GM12875 (cell line): ENCODE results near the gene HAGHL.
A peak's percentile ranks its signal among the peaks of the same experiment; 100 is the strongest.

Source experiments
- H3K4me3 ChIP-seq: one replicate; pipeline ENCODE4 v1.5.1; 2011; ENCODE audit warnings: low read depth, low read length, control low read depth
- CTCF ChIP-seq: IDR thresholded peaks from 2 replicates; pipeline ENCODE4 v1.5.1; 2011; ENCODE audit warnings: low read depth, mild to moderate bottlenecking, control low read depth, inconsistent platforms, low read length, moderate library complexity, borderline replicate concordance; ENCODE audit not compliant: insufficient read depth

HAGHL gene

GRCh38 chr16:716200-716568, 10.7 kb upstream of the HAGHL start:
- no peak for TF ChIP-seq CTCF
- no peak overlapping the region for H3K4me3 ChIP-seq

DNA sequence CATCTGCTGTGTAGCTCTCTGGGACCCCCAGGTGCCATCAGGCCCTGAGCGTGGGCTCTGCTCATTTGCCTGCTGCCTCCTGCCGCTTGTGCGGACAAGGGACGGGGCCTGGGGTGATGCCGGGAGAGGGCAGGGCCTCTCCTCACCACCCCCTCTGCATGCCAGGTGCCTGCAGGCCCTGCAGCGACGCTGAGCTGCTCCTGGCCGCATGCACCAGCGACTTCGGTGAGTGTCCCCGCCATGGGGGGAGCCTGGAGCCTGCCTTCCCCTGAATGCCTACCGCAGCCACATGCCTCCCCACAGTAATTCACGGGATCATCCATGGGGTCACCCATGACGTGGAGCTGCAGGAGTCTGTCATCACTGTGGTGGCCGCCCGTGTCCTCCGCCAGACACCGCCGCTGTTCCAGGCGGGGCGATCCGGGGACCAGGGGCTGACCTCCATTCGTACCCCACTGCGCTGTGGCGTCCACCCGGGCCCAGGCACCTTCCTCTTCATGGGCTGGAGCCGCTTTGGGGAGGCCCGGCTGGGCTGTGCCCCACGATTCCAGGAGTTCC, 10.1 kb upstream of the HAGHL start:
- TF ChIP-seq CTCF: no peak

GRCh38 chr16:717450-718245, 9.3 kb upstream of the HAGHL start:
- no peak overlapping the region for H3K4me3 ChIP-seq
- no peak for TF ChIP-seq CTCF

More for the DNA sequence above, 10.1 kb upstream of the HAGHL start:
- H3K4me3 ChIP-seq: no peak overlapping the region

GRCh38 chr16:718389-718788, 8.5 kb upstream of the HAGHL start:
- no peak for TF ChIP-seq CTCF
- no peak overlapping the region for H3K4me3 ChIP-seq

DNA sequence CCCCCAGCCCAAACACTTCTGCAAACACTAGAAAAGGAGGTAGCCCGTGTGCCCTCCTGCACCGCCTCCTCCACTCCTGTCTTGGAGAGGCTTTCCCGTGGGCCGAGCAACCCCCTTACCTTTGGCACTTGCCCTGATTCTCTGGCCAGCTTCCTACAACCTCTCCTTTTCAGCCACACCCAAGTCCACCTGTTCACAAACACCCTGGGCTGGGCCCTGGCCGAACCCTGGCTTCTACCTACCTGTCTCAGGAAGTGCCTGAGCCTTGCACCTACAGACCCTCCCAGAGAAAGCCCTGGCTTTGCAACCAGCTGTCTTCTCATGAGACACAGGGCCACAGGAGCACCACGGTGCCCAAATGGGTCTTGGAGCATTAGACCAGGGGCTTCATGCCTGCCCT, 8.0 kb upstream of the HAGHL start:
- no peak for TF ChIP-seq CTCF
- no peak overlapping the region for H3K4me3 ChIP-seq

DNA sequence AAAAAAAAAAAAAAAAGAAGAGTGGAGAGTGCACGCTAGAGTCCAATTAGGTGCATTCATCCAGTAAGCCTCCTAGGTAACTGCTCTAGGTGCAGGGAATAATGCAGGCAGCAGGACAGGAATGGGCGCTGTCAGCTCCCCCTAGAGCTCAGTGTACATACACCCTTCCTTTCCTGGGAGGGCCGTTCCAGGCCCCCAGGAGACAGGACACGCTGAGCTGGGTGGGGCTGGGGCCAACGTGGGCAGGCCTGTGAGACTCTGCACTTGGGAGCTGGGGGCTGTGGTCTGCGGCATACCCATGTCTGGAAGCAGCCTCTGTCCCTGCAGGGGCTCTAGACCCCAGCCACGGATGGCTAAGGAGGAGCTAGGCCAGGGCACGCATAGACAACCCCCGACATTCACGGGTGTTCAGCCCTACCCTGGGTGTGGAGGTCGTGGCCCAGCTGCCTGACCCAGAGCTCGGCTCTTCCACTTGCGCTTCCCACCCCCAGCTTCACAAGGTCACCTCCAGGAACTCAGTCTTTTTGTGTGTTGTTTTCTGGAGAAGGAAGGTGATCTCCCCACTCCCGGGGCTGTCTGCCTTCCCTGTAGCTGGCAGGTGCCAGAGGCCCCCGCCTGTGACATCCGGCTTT, 7.0 kb upstream of the HAGHL start:
- H3K4me3 ChIP-seq: peak overlapping the region; percentile 92

More for the DNA sequence above, 7.0 kb upstream of the HAGHL start:
- TF ChIP-seq CTCF: 0 out of 2 replicates have a peak, but pooled peaks have one; percentile 0
